NB4 (cell line): Measurements from ENCODE around the gene PPL.
"Not testable (repeated sequence)": the region's sequence is repeated elsewhere in the genome, so short reads cannot be mapped to it uniquely, and the experiment has no call there.

Source experiments
- DNase-seq: peaks from one replicate; pipeline ENCODE4 v3.0.0; 2010; ENCODE audit warnings: low read depth
- H3K4me3 ChIP-seq: one replicate; pipeline ENCODE4 v1.5.1; 2011; ENCODE audit warnings: mild to moderate bottlenecking, low read depth, low read length, moderate library complexity
- CTCF ChIP-seq: IDR thresholded peaks from one replicate; pipeline ENCODE4 v1.5.1; 2012; ENCODE audit warnings: low read depth, low read length
- MYC ChIP-seq: IDR thresholded peaks from 2 replicates; pipeline ENCODE4 v1.6.1; 2011; ENCODE audit warnings: low read depth, low read length
- POLR2A ChIP-seq: IDR thresholded peaks from 2 replicates; pipeline ENCODE4 v1.6.1; 2011; ENCODE audit warnings: mild to moderate bottlenecking; ENCODE audit not compliant: insufficient read length; ENCODE audit errors: extremely low read depth
- TF ChIP-seq, protein P1 (sequence below): IDR thresholded peaks from 2 replicates; pipeline ENCODE4 v1.6.1; 2011; ENCODE audit warnings: low read depth, low read length

PPL gene

DNA sequence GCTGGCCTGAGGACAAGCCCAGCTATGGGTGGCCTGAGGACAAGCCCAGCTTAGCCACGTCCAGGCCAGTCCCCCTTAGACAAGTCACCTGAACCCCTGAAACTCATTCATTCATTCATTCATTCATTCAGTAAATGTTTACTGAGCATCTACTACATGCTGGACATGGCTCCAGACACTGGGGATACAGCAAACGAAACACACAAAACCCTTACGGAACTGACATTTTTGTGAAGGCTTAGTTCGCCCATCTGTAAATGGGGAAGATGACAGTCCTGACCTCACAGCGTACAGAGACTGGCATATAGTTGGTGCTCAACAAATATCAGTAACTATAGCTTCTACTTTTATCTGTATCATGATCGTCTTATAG, 37.5 kb downstream of the PPL start:
- DNase-seq: no peak
- TF ChIP-seq MYC (no peak), POLR2A (no peak), CTCF (no peak)
- TF ChIP-seq, protein P1, sequence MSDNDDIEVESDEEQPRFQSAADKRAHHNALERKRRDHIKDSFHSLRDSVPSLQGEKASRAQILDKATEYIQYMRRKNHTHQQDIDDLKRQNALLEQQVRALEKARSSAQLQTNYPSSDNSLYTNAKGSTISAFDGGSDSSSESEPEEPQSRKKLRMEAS: no peak
- H3K4me3 ChIP-seq: no peak overlapping the region

DNA sequence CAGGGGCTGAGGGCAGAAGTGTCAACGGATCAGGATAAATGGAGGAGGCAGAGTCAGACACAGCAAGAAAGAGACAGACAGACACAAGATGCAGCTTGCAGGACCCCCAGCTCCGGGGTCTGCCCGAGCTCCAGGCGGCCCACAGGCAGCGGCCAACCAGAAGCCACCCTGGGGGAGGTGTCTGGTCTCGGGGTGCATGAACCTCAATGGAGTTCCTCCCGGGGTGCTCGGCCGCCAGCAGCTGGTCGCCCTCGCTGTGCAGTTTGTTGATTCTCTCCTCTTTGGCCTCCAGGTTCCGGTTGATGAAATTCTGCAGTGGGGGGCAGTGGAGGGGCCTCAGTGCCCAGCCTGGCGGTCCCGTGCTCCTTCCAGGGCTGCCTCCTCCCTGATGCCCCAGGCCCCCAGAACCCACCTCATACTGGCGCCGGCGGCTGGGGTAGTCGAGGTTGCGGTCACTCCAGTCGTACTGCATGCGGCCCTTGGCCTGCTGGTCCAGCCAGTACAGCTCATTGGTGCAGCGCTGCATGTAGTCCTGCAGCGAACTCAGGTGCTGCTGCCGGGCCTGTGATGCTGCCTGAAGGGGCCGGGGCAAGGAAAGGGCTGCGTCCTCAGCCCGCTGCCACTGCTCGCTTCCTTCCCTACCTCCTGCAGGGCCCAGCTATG, 38.0 kb downstream of the PPL start:
- no peak overlapping the region for H3K4me3 ChIP-seq
- DNase-seq: no peak
- TF ChIP-seq, protein P1: no peak
- no peak for TF ChIP-seq CTCF

DNA sequence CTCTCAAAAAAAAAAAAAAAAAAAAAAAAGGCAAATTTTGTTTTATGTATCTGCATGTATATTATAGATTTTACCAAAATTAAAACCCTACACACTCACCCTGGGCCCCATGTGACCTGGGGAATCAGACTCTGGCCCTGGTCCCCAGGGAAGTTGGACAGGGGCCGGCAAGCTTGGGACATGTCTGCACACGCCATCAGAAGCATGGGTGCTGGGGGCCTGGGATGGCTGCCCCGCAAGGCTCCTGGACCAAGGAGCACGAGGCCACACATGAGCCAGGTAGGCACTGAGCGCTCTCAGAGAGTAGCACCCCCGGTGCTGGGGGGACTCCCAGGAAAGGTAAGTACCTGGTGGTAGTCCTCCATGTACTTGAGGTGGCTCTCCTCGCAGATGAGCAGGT, 39.6 kb downstream of the PPL start:
- DNase-seq: no peak
- no peak overlapping the region for H3K4me3 ChIP-seq
- no peak for TF ChIP-seq CTCF
- TF ChIP-seq POLR2A: no peak
- TF ChIP-seq, protein P1: no peak

DNA sequence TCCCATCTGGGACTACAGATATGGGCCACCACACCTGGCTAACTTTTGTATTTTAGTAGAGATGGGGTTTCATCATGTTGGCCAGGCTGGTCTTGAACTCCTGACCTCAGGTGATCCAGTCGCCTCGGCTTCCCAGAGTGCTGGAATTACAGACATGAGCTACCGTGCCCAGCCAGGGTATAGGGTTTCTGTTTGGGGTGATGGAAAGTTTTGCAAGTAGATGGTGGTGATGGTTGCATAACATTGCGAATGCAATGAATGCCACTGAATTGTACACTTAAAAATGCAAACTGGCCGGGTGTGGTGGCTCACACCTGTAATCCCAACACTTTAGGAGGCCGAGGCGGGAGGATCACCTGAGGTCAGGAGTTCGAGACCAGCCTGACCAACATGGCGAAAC, 40.2 kb downstream of the PPL start:
- DNase-seq: peak; percentile 25
- H3K4me3 ChIP-seq: not testable (repeated sequence)

- TF ChIP-seq CTCF: no peak
- TF ChIP-seq POLR2A: no peak
- TF ChIP-seq MYC: no peak
- TF ChIP-seq, protein P1: no peak
- H3K4me3 ChIP-seq: no peak overlapping the region
- DNase-seq: no peak
Measured at GRCh38 chr16:4895366-4895765, 41.6 kb downstream of the PPL start.

- no peak for TF ChIP-seq MYC
- TF ChIP-seq CTCF: no peak
- TF ChIP-seq POLR2A: no peak
- TF ChIP-seq, protein P1: no peak
Measured at GRCh38 chr16:4894276-4895150, 42.4 kb downstream of the PPL start.

More at GRCh38 chr16:4894276-4895150, 42.4 kb downstream of the PPL start:
- no peak overlapping the region for H3K4me3 ChIP-seq
- no peak for DNase-seq
